ENCODE results near the gene CKAP5.

DNA sequence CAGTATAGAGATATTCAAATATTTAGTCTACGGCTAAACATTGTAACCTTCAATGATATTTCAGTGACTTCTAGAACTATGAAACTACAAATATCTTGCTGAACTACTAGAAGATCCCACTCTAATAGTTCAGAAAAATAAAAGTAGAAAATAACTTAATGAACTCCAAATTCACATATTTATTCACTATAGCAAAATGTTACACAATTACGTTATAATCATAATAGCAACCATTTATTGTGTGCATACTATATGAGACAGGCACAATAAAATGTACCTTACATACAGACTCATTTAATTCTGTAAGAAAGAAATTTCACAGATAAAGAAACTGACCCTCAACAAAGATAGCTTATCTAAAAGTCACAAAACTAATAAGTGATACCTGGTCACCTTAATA, 69.2 kb downstream of the CKAP5 start:
- TF ChIP-seq, protein P1, sequence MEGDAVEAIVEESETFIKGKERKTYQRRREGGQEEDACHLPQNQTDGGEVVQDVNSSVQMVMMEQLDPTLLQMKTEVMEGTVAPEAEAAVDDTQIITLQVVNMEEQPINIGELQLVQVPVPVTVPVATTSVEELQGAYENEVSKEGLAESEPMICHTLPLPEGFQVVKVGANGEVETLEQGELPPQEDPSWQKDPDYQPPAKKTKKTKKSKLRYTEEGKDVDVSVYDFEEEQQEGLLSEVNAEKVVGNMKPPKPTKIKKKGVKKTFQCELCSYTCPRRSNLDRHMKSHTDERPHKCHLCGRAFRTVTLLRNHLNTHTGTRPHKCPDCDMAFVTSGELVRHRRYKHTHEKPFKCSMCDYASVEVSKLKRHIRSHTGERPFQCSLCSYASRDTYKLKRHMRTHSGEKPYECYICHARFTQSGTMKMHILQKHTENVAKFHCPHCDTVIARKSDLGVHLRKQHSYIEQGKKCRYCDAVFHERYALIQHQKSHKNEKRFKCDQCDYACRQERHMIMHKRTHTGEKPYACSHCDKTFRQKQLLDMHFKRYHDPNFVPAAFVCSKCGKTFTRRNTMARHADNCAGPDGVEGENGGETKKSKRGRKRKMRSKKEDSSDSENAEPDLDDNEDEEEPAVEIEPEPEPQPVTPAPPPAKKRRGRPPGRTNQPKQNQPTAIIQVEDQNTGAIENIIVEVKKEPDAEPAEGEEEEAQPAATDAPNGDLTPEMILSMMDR (conservative IDR thresholded peaks at IDR 0.05), result no peak
- no peak for TF ChIP-seq ZFX (IDR thresholded peaks at IDR 0.05)
